ENCODE measurements around the gene MPPED1. TPM values are rescaled to one million over a fixed set of nuclear protein-coding genes. Genes with fewer than 3 reads are reported as not detected.

MPPED1 gene
- total RNA-seq, 1 experiment from 2014 or later: not detected

- no peak for DNase-seq (ENCODE audit: low read depth)
These were observed 62.6 kb downstream of the MPPED1 start for GRCh38 chr22:43474161-43475101.

- DNase-seq (ENCODE audit: low read depth): no peak
These were observed 63.8 kb downstream of the MPPED1 start for GRCh38 chr22:43475549-43476076.

GRCh38 chr22:43476341-43476740 lies 64.5 kb downstream of the MPPED1 start:
- DNase-seq (ENCODE audit: low read depth): no peak

- no peak for DNase-seq (ENCODE audit: low read depth)
These were observed 65.2 kb downstream of the MPPED1 start for GRCh38 chr22:43476751-43477725.

- DNase-seq (ENCODE audit: low read depth): no peak
These were observed 66.2 kb downstream of the MPPED1 start for GRCh38 chr22:43477966-43478365.

- no peak for DNase-seq (ENCODE audit: low read depth)
These were observed 66.9 kb downstream of the MPPED1 start for GRCh38 chr22:43478621-43479300.

- DNase-seq (ENCODE audit: low read depth): no peak
These were observed 67.6 kb downstream of the MPPED1 start for GRCh38 chr22:43479301-43479950.

GRCh38 chr22:43479962-43480361 lies 68.1 kb downstream of the MPPED1 start:
- no peak for DNase-seq (ENCODE audit: low read depth)

- DNase-seq (ENCODE audit: low read depth): no peak
These were observed 69.9 kb downstream of the MPPED1 start for GRCh38 chr22:43481568-43482317.

GRCh38 chr22:43482318-43482625 lies 70.5 kb downstream of the MPPED1 start:
- no peak for DNase-seq (ENCODE audit: low read depth)

GRCh38 chr22:43483266-43483665 lies 71.5 kb downstream of the MPPED1 start:
- DNase-seq (ENCODE audit: low read depth): no peak

GRCh38 chr22:43483669-43484068 lies 71.9 kb downstream of the MPPED1 start:
- no peak for DNase-seq (ENCODE audit: low read depth)

- no peak for DNase-seq (ENCODE audit: low read depth)
These were observed 72.4 kb downstream of the MPPED1 start for GRCh38 chr22:43484227-43484626.

GRCh38 chr22:43485502-43486089 lies 73.8 kb downstream of the MPPED1 start:
- no peak for DNase-seq (ENCODE audit: low read depth)

- no peak for DNase-seq (ENCODE audit: low read depth)
These were observed 75.7 kb downstream of the MPPED1 start for GRCh38 chr22:43487311-43488030.

GRCh38 chr22:43488031-43488866 lies 76.4 kb downstream of the MPPED1 start:
- DNase-seq (ENCODE audit: low read depth): no peak

GRCh38 chr22:43488937-43489336 lies 77.1 kb downstream of the MPPED1 start:
- no peak for DNase-seq (ENCODE audit: low read depth)

GRCh38 chr22:43490311-43490710 lies 78.5 kb downstream of the MPPED1 start:
- no peak for DNase-seq (ENCODE audit: low read depth)

All from HT1080 (cell line).